ENCODE results near the gene XPNPEP1.

Gene XPNPEP1

DNA sequence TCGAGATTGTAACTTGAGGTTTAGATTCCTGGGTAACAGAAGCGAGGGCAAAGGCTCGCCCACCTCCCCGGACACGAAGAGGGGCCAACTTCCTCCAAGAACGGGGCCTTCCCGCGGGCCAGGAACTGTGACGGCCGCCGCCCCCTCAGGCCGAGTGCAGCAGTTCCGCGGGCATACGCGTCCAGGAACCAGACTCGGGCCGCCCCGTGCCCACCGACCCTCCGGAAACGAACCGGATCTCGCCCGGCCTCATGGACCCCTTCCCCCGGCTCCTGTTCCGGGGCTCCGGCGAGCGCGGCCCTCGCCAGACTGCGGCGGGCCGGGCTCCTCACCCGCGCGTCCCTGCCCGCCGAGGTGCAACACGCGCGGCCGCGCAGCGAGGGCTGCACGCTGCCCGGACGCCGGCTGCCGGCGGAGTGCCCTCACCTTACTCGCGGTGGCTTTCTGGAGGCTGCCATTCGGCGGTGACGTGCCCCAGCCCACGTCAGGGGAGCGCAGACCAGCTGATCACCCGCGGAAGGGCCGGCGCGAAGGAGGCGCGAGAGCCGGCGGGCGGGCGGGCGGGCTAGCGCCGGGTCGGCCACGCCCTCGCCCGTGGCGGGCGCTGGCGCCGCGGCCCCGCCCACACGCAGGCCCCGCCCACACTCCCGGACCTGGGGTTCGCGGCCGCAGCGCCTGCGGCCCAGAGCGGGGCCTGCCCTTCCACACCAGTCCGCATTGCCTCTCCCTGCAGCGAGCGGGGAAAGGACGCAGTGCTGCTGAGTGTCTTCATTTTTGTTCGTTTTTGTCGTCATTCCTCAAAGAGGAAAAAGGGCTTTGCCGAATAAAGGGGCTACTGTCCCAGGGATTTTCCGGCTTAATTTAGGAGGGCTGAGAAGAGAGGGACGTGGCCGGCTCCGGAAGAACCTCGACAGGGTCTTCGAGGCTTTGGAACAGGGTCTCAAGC is at the start of gene XPNPEP1:
XPNPEP1 (minus strand) TSS at position 536 of the 946 bp plus-strand sequence; CDS start at position 458, 78 bp downstream.
- FAIRE-seq = no peak

DNA sequence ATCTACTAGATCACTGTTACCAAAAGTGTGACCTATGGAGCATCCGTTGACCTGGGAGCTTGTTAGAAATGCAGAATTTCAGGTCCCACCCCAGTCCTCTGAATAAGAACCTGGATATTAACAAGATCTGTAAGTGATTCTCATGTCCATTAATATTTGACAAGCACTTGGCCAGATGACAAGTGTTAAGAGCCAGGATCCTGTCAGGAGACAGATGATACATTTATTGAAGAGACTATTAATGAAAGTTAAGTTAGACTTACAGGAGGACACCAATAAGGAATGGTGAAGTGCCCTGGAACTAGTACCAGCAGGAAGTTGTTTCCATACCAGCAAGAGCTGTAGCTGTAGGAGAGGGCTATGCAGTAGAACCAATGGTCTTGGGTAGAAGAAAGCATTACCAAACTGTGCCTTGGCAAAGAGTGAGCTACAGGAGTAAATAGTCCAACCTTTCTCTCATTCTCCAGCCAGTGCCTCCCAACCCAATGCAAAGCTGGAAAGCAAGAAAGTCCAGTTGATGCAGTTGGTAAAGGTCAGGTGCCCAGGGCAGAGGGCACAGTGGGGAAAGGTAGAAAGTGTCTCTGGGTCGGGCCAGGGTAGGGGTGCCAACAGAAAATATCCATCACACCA is 49.2 kb upstream of the XPNPEP1 start:
- no peak for FAIRE-seq

DNA sequence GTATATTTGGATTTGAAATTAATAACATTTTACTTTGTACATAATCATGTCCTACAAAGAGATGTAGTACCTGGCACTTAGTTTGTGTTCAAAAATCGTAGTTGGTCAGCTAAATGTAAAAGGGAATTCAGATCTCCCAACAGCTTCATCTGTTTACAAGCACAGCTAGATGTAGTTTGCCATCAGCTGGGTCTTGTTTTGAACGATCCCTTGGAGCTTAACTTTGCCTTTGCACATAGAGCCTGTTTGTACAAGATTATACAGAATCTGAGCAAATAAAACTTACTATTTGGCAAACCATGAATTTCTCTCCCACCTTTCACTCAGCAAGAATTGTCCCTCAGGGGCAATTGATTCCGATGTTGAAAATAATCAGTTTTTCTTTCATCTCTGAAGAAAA is 48.3 kb upstream of the XPNPEP1 start:
- peak; percentile 70 for FAIRE-seq

DNA sequence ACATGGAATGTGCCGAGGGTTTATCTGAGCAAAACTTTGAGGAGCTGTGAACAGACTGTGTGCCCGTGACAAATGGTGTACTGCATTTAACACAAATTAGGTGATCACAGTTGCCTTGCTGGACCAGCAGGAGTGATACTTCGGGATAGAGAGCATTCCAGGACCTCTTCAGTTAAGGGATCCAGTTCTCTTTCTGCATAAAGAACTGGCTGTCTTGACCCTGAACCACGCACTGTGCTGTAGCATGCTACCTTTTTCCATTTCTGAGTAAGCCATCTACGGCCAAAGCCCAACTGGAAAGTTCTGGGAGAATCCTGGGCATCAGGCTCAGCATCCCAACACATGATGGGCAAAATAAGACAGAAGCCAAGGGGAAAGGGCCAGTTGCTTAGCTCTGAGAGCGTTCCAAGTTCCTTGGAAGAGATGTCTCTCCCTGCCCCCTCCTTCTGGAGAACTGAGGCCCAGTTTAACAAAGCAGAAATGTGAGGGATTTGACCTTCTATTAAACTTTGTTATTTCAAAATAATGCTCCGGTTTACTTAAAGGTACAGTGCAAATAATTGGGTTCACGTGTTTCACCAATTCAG is 46.5 kb upstream of the XPNPEP1 start:
- FAIRE-seq = no peak

DNA sequence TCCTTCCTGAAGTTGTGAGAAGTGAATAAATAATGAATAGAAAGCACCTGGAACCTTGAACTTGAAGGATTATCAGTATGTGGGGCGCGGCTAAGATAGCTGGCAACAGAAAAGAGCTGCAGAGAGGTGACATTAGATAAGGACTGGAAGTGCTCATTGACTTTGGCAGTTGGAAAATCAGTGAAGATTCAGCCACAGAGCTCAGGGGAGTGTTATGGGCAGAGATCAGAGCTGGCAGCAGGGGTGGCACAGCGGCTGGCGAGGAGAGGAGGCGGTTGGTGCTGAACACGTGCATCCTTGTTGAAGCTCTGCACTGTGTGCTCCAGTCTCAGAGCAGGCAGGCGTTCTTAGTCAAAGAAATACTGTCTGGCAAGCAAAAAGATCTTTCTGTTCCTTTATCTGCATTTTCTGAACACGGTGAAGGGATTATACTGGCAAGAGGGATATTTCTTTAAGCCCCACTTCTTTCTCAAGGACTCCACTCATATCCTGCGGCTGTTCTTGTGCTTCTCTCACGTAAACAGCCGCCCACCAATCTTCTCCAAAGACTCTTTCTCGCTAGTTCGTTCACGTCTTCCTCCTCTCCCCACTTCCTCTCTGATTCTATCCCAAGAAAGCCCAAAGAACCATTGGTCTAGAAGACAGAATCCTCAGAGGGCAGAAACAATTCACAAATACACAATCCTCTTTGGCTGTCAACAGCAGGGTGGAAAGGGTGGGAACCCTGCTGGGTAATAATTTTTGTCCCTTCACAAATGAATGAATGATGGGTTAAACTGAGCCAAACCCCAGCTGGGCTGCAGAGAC is 45.8 kb upstream of the XPNPEP1 start:
- no peak for FAIRE-seq

DNA sequence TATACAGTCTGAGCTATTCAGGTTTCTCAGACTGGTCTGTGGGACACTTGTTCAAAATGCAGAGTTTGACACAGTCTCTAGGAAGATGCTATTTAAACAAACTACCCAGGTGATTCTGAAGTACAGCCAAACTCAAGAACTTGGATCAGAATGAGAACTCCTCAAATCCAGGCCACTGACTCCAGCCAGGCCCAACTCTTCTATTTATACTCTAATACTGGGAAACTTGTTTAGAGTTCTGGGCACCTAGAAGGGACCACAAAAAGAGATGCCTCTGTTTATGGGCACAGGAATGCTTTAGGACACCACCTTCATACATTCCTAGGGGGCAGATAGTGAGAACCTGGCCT is 44.4 kb upstream of the XPNPEP1 start:
- no peak for FAIRE-seq

DNA sequence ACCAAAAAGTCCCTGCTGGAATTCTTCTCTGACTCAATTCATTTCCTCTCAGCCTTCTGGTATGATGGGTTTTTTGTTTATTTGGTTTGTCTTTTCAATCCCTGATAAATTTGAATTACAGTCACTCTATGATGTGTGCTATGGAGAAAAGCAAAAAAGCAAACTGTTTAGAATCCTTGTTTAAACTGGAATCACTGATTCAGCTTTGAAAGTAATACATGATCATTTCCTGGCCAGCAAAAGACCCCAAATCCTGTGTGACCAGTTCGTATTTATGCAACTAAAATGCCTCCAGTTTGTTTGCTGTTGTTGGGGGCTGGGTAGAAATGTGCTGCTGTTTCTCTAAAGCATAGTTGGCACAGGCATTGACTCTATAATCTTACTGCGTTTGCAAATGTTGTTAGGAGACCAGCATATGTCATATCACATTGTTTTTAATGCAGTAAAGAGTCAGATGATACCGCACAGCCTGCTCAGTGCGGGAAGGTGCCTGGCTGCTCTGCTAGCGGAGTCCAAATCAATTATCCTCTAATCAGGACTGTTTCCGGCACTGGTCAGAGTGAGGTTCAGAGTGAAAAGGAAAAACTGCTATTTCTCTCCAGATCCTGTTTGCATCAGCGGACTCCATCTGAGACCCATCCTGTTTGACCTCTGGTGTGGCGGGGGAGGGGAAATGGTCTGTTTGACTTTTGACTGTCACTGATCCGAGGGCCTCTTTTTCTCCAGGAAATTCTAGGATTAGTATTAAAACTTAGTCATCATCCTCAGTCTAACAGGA is 43.8 kb upstream of the XPNPEP1 start:
- FAIRE-seq = no peak

DNA sequence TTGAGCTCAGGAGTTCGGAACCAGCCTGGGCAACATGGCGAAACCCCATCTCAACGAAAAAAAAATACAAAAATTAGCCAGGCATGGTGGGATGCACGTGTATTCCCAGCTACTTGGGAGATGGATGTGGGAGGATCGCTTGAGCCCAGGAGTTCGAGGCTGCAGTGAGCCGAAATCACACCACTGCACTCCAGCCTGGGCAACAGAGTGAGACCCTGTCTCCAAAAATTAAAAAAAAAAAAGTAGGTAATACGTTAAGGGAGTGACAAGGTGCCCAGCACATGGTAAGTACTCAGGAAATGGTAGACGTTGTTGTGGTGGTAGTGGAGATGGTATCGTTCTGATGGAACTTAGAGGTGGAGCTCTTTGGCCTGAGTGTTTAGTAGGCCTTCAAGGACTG is 41.0 kb upstream of the XPNPEP1 start:
- no peak for FAIRE-seq

DNA sequence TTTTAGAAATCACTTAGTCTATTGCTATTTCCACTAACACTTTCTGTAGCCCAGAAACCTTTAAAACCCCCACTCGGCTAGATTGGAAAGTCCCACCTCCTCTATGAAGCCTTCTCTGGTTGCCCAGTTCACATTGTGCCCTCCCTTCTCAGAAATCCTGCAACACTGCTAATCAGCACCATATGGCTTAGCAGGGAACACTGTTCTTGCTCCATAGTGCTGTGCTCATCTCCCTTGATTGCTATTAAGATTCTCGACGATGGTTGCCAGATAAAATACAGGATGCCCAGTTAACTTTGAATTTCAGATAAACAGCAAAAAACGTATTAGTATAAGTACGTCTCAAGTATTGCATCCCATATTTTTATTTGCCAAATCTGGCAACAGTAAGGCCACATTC is 40.1 kb upstream of the XPNPEP1 start:
- no peak for FAIRE-seq

DNA sequence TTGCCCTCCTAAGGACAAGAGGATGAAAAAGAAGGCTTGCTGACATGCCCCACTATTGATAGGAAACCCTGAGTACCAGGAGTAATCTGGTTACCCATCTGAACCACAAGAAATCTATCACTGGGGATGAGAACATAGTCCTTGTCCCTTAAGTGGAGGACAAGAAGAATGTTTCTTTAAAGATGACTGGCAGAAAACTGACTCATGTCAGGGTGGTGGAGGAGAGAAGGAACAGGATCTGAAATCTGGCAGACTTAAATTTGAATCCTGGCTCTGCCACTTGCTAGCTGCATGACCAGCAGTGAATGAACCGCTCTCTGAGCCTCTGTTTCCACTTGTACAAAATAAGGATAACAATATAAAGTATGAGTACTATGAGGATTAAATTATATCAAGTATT is 38.9 kb upstream of the XPNPEP1 start:
- no peak for FAIRE-seq

DNA sequence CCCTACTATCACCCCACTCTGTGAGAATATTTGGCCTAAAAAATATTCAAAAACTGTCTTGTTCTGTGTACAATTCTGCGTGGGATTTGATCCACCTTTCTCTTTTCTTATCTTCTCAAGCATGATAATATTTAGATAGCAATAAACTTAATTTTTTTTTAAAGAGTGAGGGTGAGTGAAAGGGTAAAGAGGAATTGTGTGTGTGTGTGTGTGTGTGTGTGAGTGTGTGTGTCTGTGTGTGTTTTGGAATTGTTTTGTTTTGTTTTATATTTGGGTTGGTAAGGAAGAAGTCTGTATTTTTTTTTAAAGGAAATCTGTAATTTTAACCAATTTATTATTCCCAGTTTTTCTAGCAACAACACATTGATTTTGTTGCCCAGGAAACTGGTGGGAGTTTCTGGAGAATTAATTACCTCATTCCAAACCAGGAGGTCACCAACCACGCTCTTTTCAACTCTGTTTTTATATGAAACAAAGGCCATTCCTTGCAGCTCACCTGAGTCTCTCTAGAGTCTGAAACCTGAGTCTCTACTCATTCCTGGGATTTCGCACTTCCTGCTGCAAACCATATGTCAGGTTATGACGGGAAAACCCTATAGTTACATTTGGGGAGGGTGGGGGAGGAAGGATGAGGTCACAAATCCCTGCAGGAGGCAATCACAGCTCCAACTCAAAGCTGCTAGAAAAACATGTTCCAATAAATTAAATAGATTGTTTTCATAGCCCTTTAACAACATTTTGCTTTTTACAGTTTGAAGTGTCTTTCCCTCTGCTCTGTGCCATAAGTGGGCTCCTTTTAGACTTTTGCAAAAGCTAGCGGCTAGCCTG is 38.1 kb upstream of the XPNPEP1 start:
- no peak for FAIRE-seq

DNA sequence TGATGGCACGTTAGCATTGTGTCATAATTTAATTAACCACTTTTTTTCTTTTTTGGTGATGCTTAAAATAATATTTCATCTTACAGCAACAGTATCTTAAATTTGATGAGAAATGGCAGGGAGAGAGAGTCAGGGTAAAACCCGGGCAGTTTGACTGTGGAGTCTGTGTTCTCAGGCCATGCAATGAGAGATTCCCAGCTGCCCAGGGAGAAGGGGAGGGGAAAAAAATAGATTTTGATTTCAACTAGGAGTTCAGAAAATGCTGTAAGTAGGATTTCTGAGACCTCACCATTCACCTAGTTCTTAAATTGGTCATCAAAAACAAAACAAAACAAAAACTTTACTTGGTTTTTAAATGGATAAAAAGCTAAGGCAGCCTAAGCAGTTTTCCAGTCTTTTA is 37.4 kb upstream of the XPNPEP1 start:
- no peak for FAIRE-seq

DNA sequence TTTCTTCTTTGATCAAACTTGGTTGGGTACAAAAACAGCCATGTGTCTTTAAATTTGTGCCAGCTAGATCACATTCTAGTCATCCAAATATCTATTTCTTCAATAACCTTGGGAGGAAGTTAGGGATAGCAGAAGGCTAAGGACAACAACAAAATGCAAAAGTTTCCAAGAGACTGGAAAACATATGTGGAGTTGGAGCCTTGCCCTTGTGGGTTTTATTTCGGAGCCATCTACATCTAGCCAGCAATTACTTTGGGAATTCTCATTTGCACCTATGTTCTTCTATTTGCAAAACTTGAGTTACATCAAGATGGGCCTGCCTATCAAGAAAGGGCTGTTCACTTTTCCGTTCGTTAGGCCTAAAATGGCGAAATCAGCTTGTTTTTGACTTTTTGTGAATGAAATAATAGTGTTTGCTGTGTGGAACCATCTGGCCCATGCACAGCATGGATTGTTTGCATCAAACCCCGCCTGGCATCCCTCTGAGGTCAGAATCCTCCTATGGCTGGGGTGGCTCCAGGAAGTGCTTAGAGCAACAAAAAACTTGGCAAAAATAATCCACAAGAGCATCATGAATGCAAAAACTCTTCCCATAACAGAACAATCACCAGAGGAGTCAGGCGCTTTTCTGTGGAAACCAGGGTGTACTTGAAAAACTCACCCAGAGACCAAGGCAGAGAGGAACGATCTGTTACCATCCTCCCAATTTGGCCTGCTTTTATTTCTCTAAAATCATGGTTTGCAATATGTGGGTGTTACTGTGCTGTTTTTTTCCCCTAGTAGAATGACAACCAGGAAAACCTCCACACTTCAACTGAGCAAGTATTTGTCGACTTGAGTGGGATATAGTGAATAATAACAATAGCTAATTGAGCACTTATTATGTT is 36.2 kb upstream of the XPNPEP1 start:
- no peak for FAIRE-seq

DNA sequence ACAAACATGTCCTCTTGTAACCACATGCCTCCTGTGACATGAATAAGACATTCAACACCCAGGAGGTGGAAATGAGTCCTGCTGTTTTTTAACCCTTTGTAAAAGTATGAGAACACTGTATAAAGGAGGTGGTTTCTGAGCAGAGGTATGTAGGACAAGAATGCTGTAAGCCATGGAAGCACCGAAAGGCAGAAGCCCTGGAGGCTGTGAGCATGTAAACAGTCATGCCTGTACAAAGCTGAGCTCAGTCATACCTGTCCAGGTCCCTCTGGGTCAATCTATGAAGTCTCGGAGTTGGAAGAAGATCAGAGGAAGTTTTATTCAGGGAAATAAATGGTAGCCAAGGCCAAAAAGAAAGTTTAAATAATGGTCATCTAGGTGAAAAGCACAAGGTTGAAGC is 34.7 kb upstream of the XPNPEP1 start:
- FAIRE-seq = no peak

DNA sequence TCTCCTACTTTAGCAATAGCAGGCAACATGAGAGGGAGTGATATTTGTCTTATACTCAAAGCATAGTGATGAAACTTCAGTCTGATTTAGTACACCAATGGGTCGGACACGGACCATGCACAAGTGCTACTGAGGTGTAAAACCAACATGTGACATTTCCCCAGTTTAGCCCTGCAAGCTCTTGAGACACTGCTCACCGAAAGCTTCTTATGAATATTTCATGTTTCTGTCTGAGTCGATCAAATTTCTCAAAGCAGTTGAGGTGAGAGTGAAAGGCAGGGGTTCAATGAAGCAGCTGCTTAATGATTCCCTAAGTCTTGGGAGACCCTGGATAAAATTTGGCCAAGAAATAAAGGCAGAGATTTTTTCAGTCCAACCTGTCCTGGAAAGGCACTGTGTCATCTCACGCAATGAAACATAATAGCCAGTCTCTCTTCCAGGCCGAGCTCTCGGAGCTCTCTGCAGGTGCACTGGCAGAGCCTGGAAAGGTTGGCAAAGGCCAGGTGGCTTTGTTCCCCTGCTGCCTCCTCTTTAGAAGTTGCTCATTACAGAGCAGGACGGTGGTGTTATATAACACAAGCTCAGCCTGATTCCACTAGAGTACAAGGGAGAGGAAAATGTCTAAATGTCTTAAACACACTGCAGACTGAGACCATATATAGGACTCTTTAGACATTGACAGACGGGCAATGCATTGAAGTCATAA is 33.9 kb upstream of the XPNPEP1 start:
- no peak for FAIRE-seq

DNA sequence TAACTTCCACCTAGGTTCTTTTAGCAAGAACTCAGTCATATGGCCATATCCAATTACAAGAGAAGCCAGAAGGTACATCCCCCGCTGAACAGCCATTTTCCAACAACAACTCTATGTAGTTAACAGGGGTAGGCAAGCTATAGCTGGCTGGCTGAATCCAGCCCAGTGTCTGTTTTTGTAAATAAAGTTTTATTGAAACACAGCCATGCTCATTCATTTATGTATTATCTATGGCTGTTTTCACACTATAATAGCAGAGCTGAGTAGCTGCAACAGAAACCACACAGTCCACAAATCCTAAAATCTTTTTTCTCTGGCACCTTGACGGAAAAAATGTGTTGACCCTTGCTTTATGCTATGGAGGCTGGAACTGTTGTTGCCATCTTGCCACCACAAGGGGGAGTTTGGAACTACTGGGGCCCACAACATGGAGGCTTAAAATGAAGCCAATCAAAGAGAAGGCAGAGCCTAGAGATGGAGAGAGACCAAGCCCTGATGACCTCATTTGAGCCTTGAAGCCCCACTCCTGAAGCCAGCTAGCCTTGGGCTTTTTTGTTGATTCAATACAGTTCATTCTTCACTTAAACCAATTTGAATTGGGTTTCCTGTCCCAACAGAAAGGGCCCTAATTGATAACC is 33.3 kb upstream of the XPNPEP1 start:
- FAIRE-seq = no peak

DNA sequence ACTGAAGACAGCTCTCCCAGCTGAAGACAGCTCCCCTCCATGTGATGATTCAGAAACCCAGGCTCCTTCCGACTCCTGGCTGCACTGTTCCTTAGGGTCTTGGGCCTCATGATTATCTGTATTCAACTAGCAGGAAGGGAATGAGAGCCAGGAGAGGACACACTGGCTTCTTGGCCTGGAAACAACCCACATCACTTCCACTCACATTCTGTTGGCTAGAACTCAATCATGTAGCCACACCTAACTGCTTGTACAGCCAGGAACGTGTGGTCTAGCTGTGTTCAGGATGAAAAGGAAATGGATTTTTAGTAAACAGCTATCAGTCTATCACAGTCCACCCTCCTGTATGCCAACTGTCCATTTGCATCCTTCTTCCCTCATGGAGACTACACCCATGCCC is 30.5 kb upstream of the XPNPEP1 start:
- FAIRE-seq = no peak

DNA sequence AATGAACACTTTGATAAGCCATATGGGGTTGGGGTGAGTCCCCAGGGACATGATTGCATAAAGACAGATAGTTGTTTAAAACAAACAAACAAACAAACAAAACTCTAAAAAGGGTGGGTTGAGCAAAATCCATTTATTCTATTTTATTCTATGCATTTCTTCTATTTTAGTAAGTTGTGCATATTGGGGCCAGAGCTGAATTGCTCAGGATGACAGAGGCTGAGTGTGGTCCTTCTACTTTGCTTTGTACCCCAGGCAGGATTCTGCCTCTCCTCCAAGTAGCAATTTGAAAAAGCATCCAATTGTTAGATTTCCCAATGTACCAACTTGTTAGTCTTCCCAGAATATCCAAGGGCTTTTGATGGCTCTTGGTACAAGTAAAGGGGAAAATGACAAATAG is 29.2 kb upstream of the XPNPEP1 start:
- no peak for FAIRE-seq

All from islet of Langerhans (tissue), 1 donor.